Measurements from ENCODE around the gene ODC1.

The ODC1 gene

GRCh38 chr2:10410823-10411437 is 37.2 kb downstream of the ODC1 start:
- peaks cover 7% of the 10 kb centered on the region for H3K79me1 ChIP-seq (replicated peaks; ENCODE audit: low read length, poor library complexity, severe bottlenecking)
- H3K4me1 ChIP-seq (ENCODE audit: control insufficient read depth, insufficient read depth, low read depth, low read length): peaks cover 60% of the 10 kb centered on the region

DNA sequence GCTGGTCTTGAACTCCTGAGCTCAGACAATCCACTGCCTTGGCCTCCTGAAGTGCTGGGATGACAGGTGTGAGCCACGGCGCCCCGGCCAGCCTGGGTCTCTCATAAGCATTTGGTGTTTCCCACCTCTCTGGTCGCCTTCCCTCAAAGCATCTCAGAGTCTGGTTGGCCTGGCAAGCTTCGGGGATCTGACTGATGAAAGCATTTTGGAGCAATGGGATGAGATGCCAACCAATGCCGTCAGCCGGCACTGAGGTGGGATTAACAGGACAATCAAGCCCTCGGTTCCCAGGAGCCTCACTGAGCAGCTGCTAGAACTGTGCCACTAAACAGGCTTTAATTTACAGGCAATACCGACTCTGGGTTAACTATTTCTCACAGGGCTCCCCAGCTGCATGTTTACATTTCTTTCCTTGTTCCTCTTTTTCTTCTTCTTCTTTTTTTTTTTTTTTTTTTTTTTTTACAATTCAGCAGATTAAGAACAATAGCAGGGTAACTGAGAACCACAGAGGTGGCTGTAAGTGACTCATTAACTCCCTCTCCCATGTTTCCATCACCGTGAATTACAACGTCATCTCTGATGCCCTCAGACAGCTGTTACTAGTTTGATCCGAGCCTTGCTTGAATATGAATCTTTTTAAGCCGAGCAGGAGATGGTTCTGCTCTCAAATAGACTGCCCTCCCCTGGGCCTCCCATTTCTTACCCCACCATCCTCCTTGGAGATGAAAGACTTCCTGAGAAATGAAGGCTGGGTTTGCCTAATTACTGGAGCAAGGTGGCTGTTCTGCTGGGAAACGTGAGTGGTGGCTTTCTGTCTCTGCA is 37.9 kb downstream of the ODC1 start:
- no peak overlapping the region for H3K4me2 ChIP-seq (ENCODE audit: low read length, poor library complexity, severe bottlenecking)
- no peak overlapping the region for H3K4ac ChIP-seq (ENCODE audit: low read depth in 1 of 2, low read length in 2 of 2)
- no peak overlapping the region for H2AFZ ChIP-seq (ENCODE audit: low read depth, low read length)
- no peak overlapping the region for H3K23ac ChIP-seq (ENCODE audit: low read length in 2 of 2)
- no peak overlapping the region for H3K14ac ChIP-seq (ENCODE audit: low read length in 2 of 2)
- H2BK120ac ChIP-seq (ENCODE audit: low read depth, low read length): no peak overlapping the region
- H3K4me1 ChIP-seq (ENCODE audit: control insufficient read depth, insufficient read depth, low read depth, low read length): peaks cover 61% of the 10 kb centered on the region
- H2BK15ac ChIP-seq (ENCODE audit: low read depth, poor library complexity, severe bottlenecking): no peak overlapping the region
- no peak overlapping the region for H3K4me3 ChIP-seq (ENCODE audit: insufficient read depth in 1 of 2, low read depth in 1 of 2, low read length in 2 of 2)
- H2AK5ac ChIP-seq (ENCODE audit: low read length, severe bottlenecking): peak overlapping the region; percentile 33
- no peak overlapping the region for H2BK5ac ChIP-seq (ENCODE audit: low read depth, low read length, poor library complexity, severe bottlenecking)
- H3K9me3 ChIP-seq (ENCODE audit: control insufficient read depth, low read length): peaks cover 8% of the 10 kb centered on the region
- peaks cover 1% of the 10 kb centered on the region for H3K79me1 ChIP-seq (replicated peaks; ENCODE audit: low read length, poor library complexity, severe bottlenecking)
- no peak overlapping the region for H3K9ac ChIP-seq (ENCODE audit: low read length)
- H2BK12ac ChIP-seq (ENCODE audit: low read length in 2 of 2): no peak overlapping the region
- WGBS: 89% methylated on average over 14 of the region's 14 CpGs
- H3K27me3 ChIP-seq (ENCODE audit: control insufficient read depth in 1 of 2, insufficient read depth in 1 of 2, low read length in 2 of 2): peaks cover 0 to 6% of the 10 kb centered on the region in 2 experiments
- H3K18ac ChIP-seq (ENCODE audit: low read depth in 1 of 2, low read length in 2 of 2): no peak overlapping the region
- no peak overlapping the region for H4K91ac ChIP-seq (ENCODE audit: low read length)
- H4K8ac ChIP-seq (ENCODE audit: low read length): no peak overlapping the region
- no peak for DNase-seq
- peaks cover 0 to 11% of the 10 kb centered on the region in 2 experiments for H3K36me3 ChIP-seq (ENCODE audit: control insufficient read depth in 1 of 2, insufficient read depth in 2 of 2, low read depth in 1 of 2, low read length in 2 of 2)
- H3K27ac ChIP-seq (ENCODE audit: low read length, poor library complexity, severe bottlenecking): peak overlapping the region; percentile 27

More at GRCh38 chr2:10410823-10411437, 37.2 kb downstream of the ODC1 start:
- H3K23ac ChIP-seq (ENCODE audit: low read length in 2 of 2): no peak overlapping the region
- H3K9me3 ChIP-seq (ENCODE audit: control insufficient read depth, low read length): peaks cover 8% of the 10 kb centered on the region
- H3K4me3 ChIP-seq (ENCODE audit: insufficient read depth in 1 of 2, low read depth in 1 of 2, low read length in 2 of 2): no peak overlapping the region
- H3K4ac ChIP-seq (ENCODE audit: low read depth in 1 of 2, low read length in 2 of 2): no peak overlapping the region
- no peak overlapping the region for H3K14ac ChIP-seq (ENCODE audit: low read length in 2 of 2)
- no peak overlapping the region for H2BK120ac ChIP-seq (ENCODE audit: low read depth, low read length)
- no peak for DNase-seq
- H3K27me3 ChIP-seq (ENCODE audit: control insufficient read depth in 1 of 2, insufficient read depth in 1 of 2, low read length in 2 of 2): peaks cover 0 to 4% of the 10 kb centered on the region in 2 experiments
- no peak overlapping the region for H3K4me2 ChIP-seq (ENCODE audit: low read length, poor library complexity, severe bottlenecking)
- H2BK15ac ChIP-seq (ENCODE audit: low read depth, poor library complexity, severe bottlenecking): no peak overlapping the region
- H2BK5ac ChIP-seq (ENCODE audit: low read depth, low read length, poor library complexity, severe bottlenecking): no peak overlapping the region
- no peak overlapping the region for H4K8ac ChIP-seq (ENCODE audit: low read length)
- H2BK12ac ChIP-seq (ENCODE audit: low read length in 2 of 2): no peak overlapping the region
- H2AK5ac ChIP-seq (ENCODE audit: low read length, severe bottlenecking): peak overlapping the region; percentile 38
- no peak overlapping the region for H4K91ac ChIP-seq (ENCODE audit: low read length)
- H3K9ac ChIP-seq (ENCODE audit: low read length): no peak overlapping the region
- peaks cover 0 to 11% of the 10 kb centered on the region in 2 experiments for H3K36me3 ChIP-seq (ENCODE audit: control insufficient read depth in 1 of 2, insufficient read depth in 2 of 2, low read depth in 1 of 2, low read length in 2 of 2)
- no peak overlapping the region for H2AFZ ChIP-seq (ENCODE audit: low read depth, low read length)
- no peak overlapping the region for H3K18ac ChIP-seq (ENCODE audit: low read depth in 1 of 2, low read length in 2 of 2)
- peak overlapping the region; percentile 6 for H3K27ac ChIP-seq (ENCODE audit: low read length, poor library complexity, severe bottlenecking)
- 96% methylated on average over 13 of the region's 13 CpGs for WGBS

- Histone ChIP-seq H3K4me3 (ENCODE audit: insufficient read depth in 1 of 2, low read depth in 1 of 2, low read length in 2 of 2) (peak overlapping the region in 1 of 2 experiments; percentile 60), H2BK120ac (ENCODE audit: low read depth, low read length) (no peak overlapping the region), H3K9ac (ENCODE audit: low read length) (no peak overlapping the region), H3K9me3 (ENCODE audit: control insufficient read depth, low read length) (peaks cover 8% of the 10 kb centered on the region), H3K14ac (ENCODE audit: low read length in 2 of 2) (no peak overlapping the region), H2BK15ac (ENCODE audit: low read depth, poor library complexity, severe bottlenecking) (no peak overlapping the region), H2BK12ac (ENCODE audit: low read length in 2 of 2) (no peak overlapping the region), H3K18ac (ENCODE audit: low read depth in 1 of 2, low read length in 2 of 2) (no peak overlapping the region), H3K23ac (ENCODE audit: low read length in 2 of 2) (no peak overlapping the region), H2AK5ac (ENCODE audit: low read length, severe bottlenecking) (peak overlapping the region; percentile 61), H2BK5ac (ENCODE audit: low read depth, low read length, poor library complexity, severe bottlenecking) (no peak overlapping the region), H3K27ac (ENCODE audit: low read length, poor library complexity, severe bottlenecking) (peak overlapping the region; percentile 21), H4K91ac (ENCODE audit: low read length) (no peak overlapping the region), H3K36me3 (ENCODE audit: control insufficient read depth in 1 of 2, insufficient read depth in 2 of 2, low read depth in 1 of 2, low read length in 2 of 2) (peaks cover 0 to 11% of the 10 kb centered on the region in 2 experiments), H3K4me1 (ENCODE audit: control insufficient read depth, insufficient read depth, low read depth, low read length) (peaks cover 62% of the 10 kb centered on the region), H3K79me1 (replicated peaks; ENCODE audit: low read length, poor library complexity, severe bottlenecking) (peaks cover 3% of the 10 kb centered on the region), H2AFZ (ENCODE audit: low read depth, low read length) (no peak overlapping the region), H3K27me3 (ENCODE audit: control insufficient read depth in 1 of 2, insufficient read depth in 1 of 2, low read length in 2 of 2) (peaks cover 0 to 6% of the 10 kb centered on the region in 2 experiments), H3K4me2 (ENCODE audit: low read length, poor library complexity, severe bottlenecking) (peak overlapping the region; percentile 26), H3K4ac (ENCODE audit: low read depth in 1 of 2, low read length in 2 of 2) (peak overlapping the region in 1 of 2 experiments; percentile 37), H4K8ac (ENCODE audit: low read length) (no peak overlapping the region)
- 20% methylated on average over 21 of the region's 24 CpGs for WGBS
- DNase-seq: peak; percentile 72
Measured at GRCh38 chr2:10408649-10409579, 39.2 kb downstream of the ODC1 start.

Measured in mesenchymal stem cell (in vitro differentiated cells and primary cell).